IMR-90 (cell line): Measurements from ENCODE around the gene MOCOS. TPM values are rescaled to one million over a fixed set of nuclear protein-coding genes. Genes with fewer than 3 reads are reported as not detected.
A peak's percentile ranks its signal among the peaks of the same experiment; 100 is the strongest.

ENCODE experiments used
- ATAC-seq: fragments of 200-7000 bp; cut with Tn5 transposase; 2 replicates; pipeline ENCODE4 v1.9.1; 2020; ENCODE audit warnings: low read depth, mild to moderate bottlenecking, moderate library complexity
- BruUV-seq: library from RNA; stranded (reverse); fragments of 400-500 nt; replicated peaks from 2 replicates; lab custom pipeline; 2021; lab: Mats Ljungman, UMichigan
- CTCF ChIA-PET: fragments of 300-600 bp; formaldehyde crosslinking; extraction: SDS; loops from one replicate; lab custom pipeline; 2021; ENCODE audit warnings: antibody characterized with exemption; lab: Yijun Ruan, JAX
- POLR2A ChIA-PET: fragments of 300-600 bp; sonication (Branson Sonifier 250); formaldehyde crosslinking; loops from one replicate; lab custom pipeline; 2022; ENCODE audit warnings: antibody characterized with exemption; ENCODE audit not compliant: unreplicated experiment; lab: Charles Lee
- DNase-seq: peaks from one replicate; pipeline ENCODE4 v3.0.0; 2013
- H2AFZ ChIP-seq: replicated peaks from 2 replicates; pipeline ENCODE3; 2013; ENCODE audit warnings: low read length, mild to moderate bottlenecking; ENCODE audit not compliant: poor library complexity
- H2AK5ac ChIP-seq: 2 replicates; pipeline ENCODE4 v1.6.1; 2013; ENCODE audit warnings: low read depth, low read length, inconsistent platforms
- H2AK9ac ChIP-seq: replicated peaks from 2 replicates; pipeline ENCODE3; 2013; ENCODE audit warnings: mild to moderate bottlenecking, low read depth, low read length, moderate library complexity; ENCODE audit not compliant: poor library complexity
- H2BK120ac ChIP-seq: 2 replicates; pipeline ENCODE4 v1.6.1; 2013; ENCODE audit warnings: low read depth, low read length, inconsistent platforms
- H2BK15ac ChIP-seq: 3 replicates; pipeline ENCODE4 v1.6.1; 2013; ENCODE audit warnings: low read depth, low read length, inconsistent platforms
- H2BK20ac ChIP-seq: 2 replicates; pipeline ENCODE4 v1.6.1; 2013; ENCODE audit warnings: low read depth, mild to moderate bottlenecking, inconsistent platforms, low read length, moderate library complexity
- H2BK5ac ChIP-seq: 2 replicates; pipeline ENCODE4 v1.6.1; 2013; ENCODE audit warnings: mild to moderate bottlenecking, low read depth, low read length, inconsistent platforms; ENCODE audit not compliant: poor library complexity, severe bottlenecking
- H3K14ac ChIP-seq: replicated peaks from 2 replicates; pipeline ENCODE4 v1.6.1; 2013; ENCODE audit warnings: low read depth, low read length, inconsistent platforms
- H3K18ac ChIP-seq: 2 replicates; pipeline ENCODE4 v1.6.1; 2013; ENCODE audit warnings: low read depth, low read length, control low read depth
- H3K23ac ChIP-seq: 2 replicates; pipeline ENCODE4 v1.6.1; 2013; ENCODE audit warnings: low read depth, low read length, inconsistent platforms
- H3K27ac ChIP-seq: 2 replicates; pipeline ENCODE4 v1.5.1; 2013; ENCODE audit warnings: mild to moderate bottlenecking, control low read depth, low read length; ENCODE audit not compliant: insufficient read depth
- H3K27me3 ChIP-seq: 2 replicates; pipeline ENCODE4 v1.6.1; 2013; ENCODE audit warnings: low read length; ENCODE audit not compliant: control insufficient read depth, insufficient read depth
- H3K36me3 ChIP-seq: 2 replicates; pipeline ENCODE4 v1.6.1; 2013; ENCODE audit warnings: low read length, mixed read lengths; ENCODE audit not compliant: control insufficient read depth, insufficient read depth
- H3K4ac ChIP-seq: 2 replicates; pipeline ENCODE4 v1.6.1; 2013; ENCODE audit warnings: low read depth, low read length, inconsistent platforms
- H3K4me1 ChIP-seq: 2 replicates; pipeline ENCODE4 v1.6.1; 2013; ENCODE audit warnings: low read length, mixed read lengths; ENCODE audit not compliant: control insufficient read depth, insufficient read depth
- H3K4me2 ChIP-seq: 2 replicates; pipeline ENCODE4 v1.6.1; 2013; ENCODE audit warnings: low read depth, mild to moderate bottlenecking, control low read depth, low read length, moderate library complexity
- H3K4me3 ChIP-seq: 2 replicates; pipeline ENCODE4 v1.5.1; 2013; ENCODE audit warnings: low read depth, mild to moderate bottlenecking, control low read depth, low read length, moderate library complexity; ENCODE audit not compliant: insufficient read depth
- H3K56ac ChIP-seq: 2 replicates; pipeline ENCODE4 v1.6.1; 2013; ENCODE audit warnings: low read length, inconsistent platforms; ENCODE audit not compliant: insufficient read depth; ENCODE audit errors: extremely low read depth
- H3K79me1 ChIP-seq, 2 experiments: 2 replicates each; pipeline ENCODE4 v1.6.1; 2013; ENCODE audit warnings: low read length in 2 of 2, inconsistent platforms in 1 of 2, low read depth in 1 of 2
- H3K9ac ChIP-seq: 2 replicates; pipeline ENCODE4 v1.6.1; 2013; ENCODE audit warnings: low read depth, low read length, control low read depth
- H3K9me1 ChIP-seq: 2 replicates; pipeline ENCODE4 v1.6.1; 2013; ENCODE audit warnings: low read length, inconsistent platforms; ENCODE audit not compliant: insufficient read depth
- H3K9me3 ChIP-seq: 2 replicates; pipeline ENCODE4 v1.6.1; 2013; ENCODE audit warnings: low read length; ENCODE audit not compliant: control insufficient read depth, insufficient read depth
- H4K20me1 ChIP-seq: 2 replicates; pipeline ENCODE4 v1.6.1; 2013; ENCODE audit warnings: low read length, inconsistent platforms; ENCODE audit not compliant: insufficient read depth
- H4K5ac ChIP-seq: 2 replicates; pipeline ENCODE4 v1.6.1; 2013; ENCODE audit warnings: mild to moderate bottlenecking, low read depth, low read length, control low read depth
- H4K8ac ChIP-seq, 2 experiments: 2 replicates each; pipeline ENCODE4 v1.6.1; 2013; ENCODE audit warnings: low read depth in 2 of 2, low read length in 2 of 2, control low read depth in 1 of 2, inconsistent platforms in 1 of 2
- H4K91ac ChIP-seq: 2 replicates; pipeline ENCODE4 v1.6.1; 2013; ENCODE audit warnings: low read depth, low read length, inconsistent platforms; ENCODE audit not compliant: insufficient read depth
- BHLHE40 ChIP-seq: fragments of 150-350 bp; IDR thresholded peaks from 2 replicates; pipeline ENCODE4 v1.6.1; 2016; ENCODE audit warnings: mild to moderate bottlenecking, low read depth, low read length
- CEBPB ChIP-seq: IDR thresholded peaks from 2 replicates; pipeline ENCODE4 v1.6.1; 2012; ENCODE audit warnings: low read depth, low read length, improper control_type of control experiment
- CHD1 ChIP-seq: IDR thresholded peaks from 2 replicates; pipeline ENCODE4 v1.6.1; 2012; ENCODE audit warnings: low read depth, low read length, improper control_type of control experiment
- CTCF ChIP-seq: conservative IDR thresholded peaks from 2 replicates; pipeline ENCODE4 v1.5.1; 2012; ENCODE audit warnings: mild to moderate bottlenecking, low read depth, low read length, improper control_type of control experiment
- FOS ChIP-seq: fragments of 150-350 bp; IDR thresholded peaks from 2 replicates; pipeline ENCODE4 v1.6.1; 2016; ENCODE audit warnings: low read depth, low read length
- MAFK ChIP-seq: IDR thresholded peaks from 2 replicates; pipeline ENCODE4 v1.6.1; 2012; ENCODE audit warnings: low read depth, low read length, improper control_type of control experiment
- MAZ ChIP-seq: IDR thresholded peaks from 2 replicates; pipeline ENCODE4 v1.6.1; 2012; ENCODE audit warnings: low read depth, mild to moderate bottlenecking, low read length, improper control_type of control experiment, moderate library complexity, borderline replicate concordance
- MXI1 ChIP-seq: IDR thresholded peaks from 2 replicates; pipeline ENCODE4 v1.6.1; 2012; ENCODE audit warnings: low read depth, mild to moderate bottlenecking, low read length, moderate library complexity, borderline replicate concordance
- NFE2L2 ChIP-seq: fragments of 150-350 bp; IDR thresholded peaks from 2 replicates; pipeline ENCODE4 v1.6.1; 2016; ENCODE audit warnings: low read depth, mild to moderate bottlenecking, low read length
- POLR2A ChIP-seq: IDR thresholded peaks from 2 replicates; pipeline ENCODE4 v1.6.1; 2012; ENCODE audit warnings: mild to moderate bottlenecking, low read depth, low read length
- RAD21 ChIP-seq: IDR thresholded peaks from 2 replicates; pipeline ENCODE4 v1.6.1; 2012; ENCODE audit warnings: low read length, improper control_type of control experiment
- RCOR1 ChIP-seq: IDR thresholded peaks from 2 replicates; pipeline ENCODE4 v1.6.1; 2012; ENCODE audit warnings: mild to moderate bottlenecking, low read length, improper control_type of control experiment; ENCODE audit not compliant: insufficient replicate concordance
- RFX5 ChIP-seq: IDR thresholded peaks from 2 replicates; pipeline ENCODE4 v1.8.0; 2012; ENCODE audit warnings: low read depth, mild to moderate bottlenecking, low read length, moderate library complexity
- SMC3 ChIP-seq: fragments of 150-350 bp; IDR thresholded peaks from 2 replicates; pipeline ENCODE4 v1.6.1; 2016; ENCODE audit warnings: low read depth, mild to moderate bottlenecking, antibody characterized with exemption, low read length, moderate library complexity
- WGBS, 2 experiments: methylation state at CpG; one replicate each; pipeline versions ENCODE4 v1.1.5 to v1.1.7; 2013; ENCODE audit warnings: missing lambda C conversion rate in 2 of 2; ENCODE audit not compliant: insufficient read length in 1 of 2; ENCODE audit errors: extremely low coverage in 2 of 2; 5-methylcytosine and 5-hydroxymethylcytosine counted together
- dilution Hi-C: fragments of 300-500 bp; cut with HindIII; formaldehyde crosslinking; loops from one replicate; pipeline ENCODE4 v1.14.3; 2018; ENCODE audit warnings: low sequenced_read_pairs; ENCODE audit not compliant: unreplicated experiment
- in situ Hi-C: fragments of 300-500 bp; cut with MboI; formaldehyde crosslinking; loops from 3 replicates; pipeline ENCODE4 v1.14.3; 2019; ENCODE audit warnings: low sequenced_read_pairs, inconsistent platforms, mixed read lengths
- intact Hi-C: fragments of 100-400 bp; cut with micrococcal nuclease; formaldehyde crosslinking; loops from 2 replicates; pipeline ENCODE4 v1.10.0; 2022
- polyA plus RNA-seq, 3 experiments: library from polyadenylated mRNA; depleted of rRNA; stranded (reverse); fragments of >200 nt; gene quantifications; 2 replicates each; pipeline ENCODE4 v1.2.3, GENCODE V29; 2012; ENCODE audit warnings: low replicate concordance in 1 of 3
- total RNA-seq: library from RNA; depleted of rRNA; stranded (reverse); fragments of >200 nt; gene quantifications from 2 replicates; pipeline ENCODE4 v1.2.3, GENCODE V29; 2012
- TF ChIP-seq, protein P1 (sequence below): fragments of 150-350 bp; IDR thresholded peaks from 2 replicates; pipeline ENCODE4 v1.6.1; 2016; ENCODE audit warnings: low read depth, mild to moderate bottlenecking, low read length, moderate library complexity, borderline replicate concordance
- TF ChIP-seq, protein P2 (sequence below): fragments of 150-350 bp; IDR thresholded peaks from 2 replicates; pipeline ENCODE4 v1.6.1; 2017; ENCODE audit warnings: mild to moderate bottlenecking, antibody characterized with exemption, low read length, low read depth

MOCOS gene
- total and polyA plus RNA-seq, 2 of the 4 experiments (the other 2 are of a cell fraction): 1.1 to 2.2 TPM

- Histone ChIP-seq H3K36me3 (no peaks in the 10 kb centered on the region), H4K8ac (no peak overlapping the region), H3K9me3 (no peaks in the 10 kb centered on the region), H2BK15ac (peak overlapping the region; percentile 4; the same call in 1 of the 3 replicates), H2BK5ac (no peak overlapping the region), H3K23ac (no peak overlapping the region), H3K4me3 (no peak overlapping the region), H2AFZ (peak overlapping the region; percentile 52), H4K20me1 (no peaks in the 10 kb centered on the region), H2AK5ac (no peak overlapping the region), H3K18ac (no peak overlapping the region), H2AK9ac (peak overlapping the region; percentile 76), H3K9me1 (peaks cover 12% of the 10 kb centered on the region), H3K14ac (no peak overlapping the region), H3K27me3 (no peaks in the 10 kb centered on the region; the same call in 1 of the 2 replicates), H3K27ac (no peak overlapping the region), H3K9ac (no peak overlapping the region), H3K4me1 (peaks cover 3% of the 10 kb centered on the region; the same call in 1 of the 2 replicates), H4K5ac (no peak overlapping the region), H4K91ac (no peak overlapping the region), H3K4ac (no peak overlapping the region), H3K56ac (no peak overlapping the region), H2BK20ac (no peak overlapping the region), H3K79me1 (peaks cover 0 to 15% of the 10 kb centered on the region in 2 experiments; a peak in 2 of 4 replicates), H3K4me2 (no peak overlapping the region), H2BK120ac (no peak overlapping the region)
- dilution Hi-C loops (no loop called here), intact Hi-C loops (loop anchor here (1.0 to 5.0 kb wide), 6 partner anchors 117 to 511 kb away; no protein-coding TSS in a partner anchor), in situ Hi-C loops (no loop called here)
- no peak for ATAC-seq
- BruUV-seq: no TSS peak
- TF ChIP-seq, protein P1, sequence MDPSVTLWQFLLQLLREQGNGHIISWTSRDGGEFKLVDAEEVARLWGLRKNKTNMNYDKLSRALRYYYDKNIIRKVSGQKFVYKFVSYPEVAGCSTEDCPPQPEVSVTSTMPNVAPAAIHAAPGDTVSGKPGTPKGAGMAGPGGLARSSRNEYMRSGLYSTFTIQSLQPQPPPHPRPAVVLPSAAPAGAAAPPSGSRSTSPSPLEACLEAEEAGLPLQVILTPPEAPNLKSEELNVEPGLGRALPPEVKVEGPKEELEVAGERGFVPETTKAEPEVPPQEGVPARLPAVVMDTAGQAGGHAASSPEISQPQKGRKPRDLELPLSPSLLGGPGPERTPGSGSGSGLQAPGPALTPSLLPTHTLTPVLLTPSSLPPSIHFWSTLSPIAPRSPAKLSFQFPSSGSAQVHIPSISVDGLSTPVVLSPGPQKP: no peak
- no peak for TF ChIP-seq RFX5
- TF ChIP-seq SMC3: no peak
- TF ChIP-seq MAFK: no peak
- no peak for TF ChIP-seq FOS
- no peak for TF ChIP-seq RAD21
- no peak for TF ChIP-seq NFE2L2
- no peak for TF ChIP-seq RCOR1
- TF ChIP-seq CTCF: no peak
- TF ChIP-seq, protein P2, sequence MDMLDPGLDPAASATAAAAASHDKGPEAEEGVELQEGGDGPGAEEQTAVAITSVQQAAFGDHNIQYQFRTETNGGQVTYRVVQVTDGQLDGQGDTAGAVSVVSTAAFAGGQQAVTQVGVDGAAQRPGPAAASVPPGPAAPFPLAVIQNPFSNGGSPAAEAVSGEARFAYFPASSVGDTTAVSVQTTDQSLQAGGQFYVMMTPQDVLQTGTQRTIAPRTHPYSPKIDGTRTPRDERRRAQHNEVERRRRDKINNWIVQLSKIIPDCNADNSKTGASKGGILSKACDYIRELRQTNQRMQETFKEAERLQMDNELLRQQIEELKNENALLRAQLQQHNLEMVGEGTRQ: no peak
- no peak for TF ChIP-seq MXI1
- TF ChIP-seq CHD1: no peak
- no peak for TF ChIP-seq BHLHE40
- no peak for TF ChIP-seq MAZ
- TF ChIP-seq CEBPB: no peak
- TF ChIP-seq POLR2A: no peak
- ChIA-PET POLR2A (no interaction called here), CTCF (no interaction called here)
- WGBS, 2 experiments: 57% methylated on average over 13 of the region's 21 CpGs; no CpG with 5 or more reads in 1 of the 2 experiments
- no peak for DNase-seq
Observed at GRCh38 chr18:36295880-36296301, 108.6 kb downstream of the MOCOS start.
